Pulmonary artery endothelial cell (primary cell): Measurements from ENCODE around the gene KLF5. TPM values are rescaled to one million over a fixed set of nuclear protein-coding genes. Genes with fewer than 3 reads are reported as not detected.

Experiments used
- DNase-seq: peaks from one replicate; pipeline ENCODE4 v3.0.0-alpha.2; 2011; ENCODE audit warnings: low read depth, low spot score
- total RNA-seq: library from RNA; depleted of rRNA; stranded (reverse); fragments of >200 nt; gene quantifications from 2 replicates; pipeline ENCODE4 v1.2.3, GENCODE V29; 2014

Gene KLF5
- total RNA-seq, 1 donor from 2014 or later = 0.40 TPM

GRCh38 chr13:73059460-73060250 lies 850 bp downstream of the KLF5 start:
- DNase-seq = no peak

DNA sequence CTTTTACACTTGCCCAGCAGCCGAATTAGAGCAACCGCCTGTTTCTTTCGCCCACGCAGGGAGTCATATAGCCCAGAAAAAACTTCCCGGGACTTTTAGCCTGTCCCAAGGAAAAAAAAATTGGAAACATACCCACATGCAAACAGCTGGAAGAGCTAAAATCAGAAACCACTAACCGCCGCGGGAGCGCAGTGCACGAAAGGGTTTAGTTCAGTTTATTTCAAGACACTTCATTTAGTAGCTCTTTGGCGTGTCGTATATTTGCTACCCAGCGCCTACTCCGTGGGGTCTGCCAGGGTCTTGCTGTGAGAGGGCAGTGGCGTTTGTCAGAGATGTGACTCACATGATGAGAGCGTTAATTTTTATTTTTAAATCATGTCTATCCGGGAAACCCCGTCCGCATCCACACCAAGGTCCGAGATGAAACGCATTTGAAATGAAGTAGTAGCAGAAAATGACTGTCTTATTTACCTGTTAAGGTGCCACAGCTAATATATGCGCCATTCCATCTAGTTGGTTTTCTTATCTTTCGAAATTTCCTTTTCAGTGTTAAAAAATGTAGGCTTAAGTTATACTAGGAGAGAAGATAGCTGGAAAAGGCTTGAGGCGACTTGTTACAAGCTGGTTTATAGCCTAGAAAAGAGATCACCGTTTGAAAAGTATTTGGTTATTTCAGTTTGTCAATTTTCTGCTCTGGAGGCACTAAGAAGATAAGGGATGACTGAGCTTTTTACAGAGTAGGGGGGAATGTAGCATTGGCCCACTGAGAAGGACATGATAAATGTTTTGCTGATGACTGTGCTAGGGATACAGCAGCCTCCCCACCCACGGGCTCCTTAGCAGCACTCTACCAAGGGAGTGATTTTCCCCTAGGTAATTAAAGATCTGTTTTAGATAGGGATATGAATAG lies 1.7 kb downstream of the KLF5 start:
- no peak for DNase-seq

GRCh38 chr13:73061473-73061872 lies 2.7 kb downstream of the KLF5 start:
- DNase-seq = no peak

- DNase-seq = no peak
Observed at GRCh38 chr13:73061876-73062275, 3.1 kb downstream of the KLF5 start.

DNA sequence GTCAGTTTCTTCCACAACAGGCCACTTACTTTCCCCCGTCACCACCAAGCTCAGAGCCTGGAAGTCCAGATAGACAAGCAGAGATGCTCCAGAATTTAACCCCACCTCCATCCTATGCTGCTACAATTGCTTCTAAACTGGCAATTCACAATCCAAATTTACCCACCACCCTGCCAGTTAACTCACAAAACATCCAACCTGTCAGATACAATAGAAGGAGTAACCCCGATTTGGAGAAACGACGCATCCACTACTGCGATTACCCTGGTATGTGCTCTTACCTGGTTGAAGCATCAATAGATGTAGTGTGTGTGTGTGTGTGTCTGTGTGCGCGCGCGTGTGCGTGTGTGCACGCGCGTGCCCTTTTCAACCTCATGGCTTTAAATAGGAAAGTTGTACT lies 3.7 kb downstream of the KLF5 start:
- DNase-seq = no peak

GRCh38 chr13:73063166-73063565 lies 4.4 kb downstream of the KLF5 start:
- DNase-seq = no peak

DNA sequence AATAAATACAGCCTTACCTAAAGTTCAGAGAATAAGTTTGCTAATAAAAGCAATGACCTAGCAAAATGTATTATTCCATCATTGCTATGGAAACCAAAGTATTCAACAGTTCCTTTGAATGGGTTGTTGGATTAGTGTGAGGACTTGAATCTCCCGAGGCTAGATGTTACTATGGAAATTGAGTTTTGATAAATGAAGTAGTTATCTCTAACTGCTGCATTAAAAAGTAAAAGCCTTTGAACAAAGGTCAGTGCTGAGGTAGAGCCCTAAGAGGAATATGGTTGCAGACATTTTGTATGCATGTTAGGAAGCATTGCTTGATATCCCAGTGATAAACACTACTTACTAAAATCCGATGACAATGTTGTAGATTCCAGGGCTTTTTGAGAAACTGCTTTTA lies 6.2 kb downstream of the KLF5 start:
- DNase-seq = no peak

DNA sequence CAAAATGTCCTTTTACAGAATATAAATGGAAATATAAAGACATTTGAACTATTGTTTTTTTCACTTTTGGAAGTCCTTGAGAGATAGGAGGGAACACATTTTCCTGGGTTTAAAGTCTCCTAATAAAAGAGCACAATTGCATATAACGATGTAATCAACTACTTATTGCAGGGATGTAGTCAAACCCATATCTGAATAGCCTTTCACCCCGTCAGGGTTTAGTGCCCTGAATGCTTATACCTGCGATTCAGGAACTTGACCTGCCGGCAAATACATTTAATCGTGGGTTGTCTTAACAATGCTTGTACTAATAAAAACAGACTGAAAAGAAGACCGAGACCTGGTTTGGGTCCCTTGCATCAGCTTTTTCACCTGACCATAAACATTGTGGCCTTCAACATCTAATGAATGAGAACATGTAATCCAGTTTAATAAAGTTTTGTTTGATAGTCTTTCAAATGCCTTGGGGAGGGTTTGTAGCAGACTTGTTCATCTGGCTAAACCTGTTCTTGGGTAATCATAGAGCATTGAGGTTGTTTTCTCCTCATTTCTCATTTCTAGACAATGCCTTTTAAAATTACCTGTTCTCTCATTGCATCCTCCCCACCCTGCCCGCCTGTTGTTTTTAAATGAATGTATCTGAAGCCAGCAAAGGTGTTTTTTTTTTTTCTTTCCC lies 7.0 kb downstream of the KLF5 start:
- no peak for DNase-seq

GRCh38 chr13:73069206-73069805 lies 10.5 kb downstream of the KLF5 start:
- DNase-seq = no peak

- DNase-seq = no peak
Observed at GRCh38 chr13:73070451-73071098, 11.8 kb downstream of the KLF5 start.

DNA sequence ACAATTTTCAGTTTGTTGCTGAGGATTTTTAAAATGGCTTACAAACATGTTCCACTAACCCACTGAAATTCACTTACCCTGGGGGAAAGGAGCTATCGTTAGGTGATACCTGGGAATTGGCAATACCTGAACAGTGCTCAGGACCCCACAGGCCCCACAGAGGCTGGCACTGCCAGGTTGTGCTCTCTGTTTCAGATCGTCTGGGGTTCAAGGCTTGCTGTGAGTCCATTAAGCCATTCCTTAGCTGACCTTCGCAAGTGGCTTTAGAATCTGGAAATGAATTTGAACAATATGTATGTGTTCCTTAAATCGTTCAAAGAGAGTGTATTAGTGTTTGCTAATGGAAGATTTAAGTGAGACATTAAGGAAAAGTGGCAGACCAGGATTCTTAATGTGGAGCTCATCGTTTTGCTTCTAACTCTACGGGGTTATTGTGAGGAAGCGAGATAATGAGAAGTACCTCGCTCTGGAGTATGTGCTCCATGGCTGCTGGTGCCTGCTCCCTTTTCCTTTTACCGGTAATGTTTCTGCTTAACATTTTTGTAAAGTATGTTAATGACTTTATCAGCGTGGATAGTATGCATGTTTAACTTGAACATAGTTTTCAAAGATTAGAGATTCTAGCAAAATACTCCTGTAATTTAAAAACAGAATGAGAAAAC lies 13.6 kb downstream of the KLF5 start:
- DNase-seq = no peak

GRCh38 chr13:73073050-73073449 lies 14.2 kb downstream of the KLF5 start:
- DNase-seq = no peak

DNA sequence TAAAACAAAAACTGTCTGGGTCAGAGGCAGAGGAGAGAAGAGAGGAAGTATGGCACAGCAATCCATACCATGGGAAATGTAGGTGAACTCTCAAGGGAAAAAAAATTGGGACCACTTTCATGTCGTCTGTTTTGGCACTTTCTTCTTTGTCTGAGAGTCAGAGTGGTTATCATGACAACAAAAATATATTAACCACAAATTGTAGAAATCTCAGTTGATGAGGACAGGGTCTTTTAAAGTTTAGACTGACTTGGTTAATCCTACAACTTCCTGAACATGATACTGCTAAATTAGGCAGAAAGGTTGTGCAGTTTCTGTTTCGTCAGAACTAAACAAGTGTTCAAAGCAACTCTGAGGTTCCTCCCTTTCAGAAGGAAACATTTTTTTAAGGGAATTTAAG lies 15.2 kb downstream of the KLF5 start:
- DNase-seq = no peak

DNA sequence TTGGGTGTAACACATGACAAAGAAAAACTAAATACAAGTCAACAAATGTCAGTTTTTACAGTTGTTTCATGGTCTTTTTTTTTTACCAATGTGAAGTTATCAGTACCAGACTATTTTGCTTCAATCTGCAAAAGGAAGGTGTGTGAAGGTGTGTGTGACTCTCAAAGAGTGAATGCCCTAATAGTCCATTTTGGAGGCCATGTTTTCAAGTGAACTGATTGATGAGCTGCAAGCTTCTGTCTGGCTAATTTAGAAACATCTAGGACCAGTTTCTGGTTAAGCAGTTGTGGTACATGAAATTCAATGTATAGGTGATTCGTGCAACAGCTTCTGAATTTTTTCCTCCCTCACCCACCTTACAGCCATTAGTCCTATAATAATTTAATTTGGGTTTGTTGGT lies 16.1 kb downstream of the KLF5 start:
- no peak for DNase-seq

DNA sequence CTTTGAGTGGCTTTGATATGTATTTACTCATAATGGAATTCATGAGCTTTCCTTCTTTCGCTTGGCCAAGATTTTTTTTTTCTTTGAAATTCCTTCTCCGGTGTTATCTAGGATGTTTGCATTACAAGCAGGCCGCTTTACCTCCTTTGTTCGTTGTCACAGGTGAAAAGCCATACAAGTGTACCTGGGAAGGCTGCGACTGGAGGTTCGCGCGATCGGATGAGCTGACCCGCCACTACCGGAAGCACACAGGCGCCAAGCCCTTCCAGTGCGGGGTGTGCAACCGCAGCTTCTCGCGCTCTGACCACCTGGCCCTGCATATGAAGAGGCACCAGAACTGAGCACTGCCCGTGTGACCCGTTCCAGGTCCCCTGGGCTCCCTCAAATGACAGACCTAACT lies 16.7 kb downstream of the KLF5 start:
- DNase-seq = no peak

- DNase-seq = no peak
Observed at GRCh38 chr13:73075954-73076353, 17.1 kb downstream of the KLF5 start.

DNA sequence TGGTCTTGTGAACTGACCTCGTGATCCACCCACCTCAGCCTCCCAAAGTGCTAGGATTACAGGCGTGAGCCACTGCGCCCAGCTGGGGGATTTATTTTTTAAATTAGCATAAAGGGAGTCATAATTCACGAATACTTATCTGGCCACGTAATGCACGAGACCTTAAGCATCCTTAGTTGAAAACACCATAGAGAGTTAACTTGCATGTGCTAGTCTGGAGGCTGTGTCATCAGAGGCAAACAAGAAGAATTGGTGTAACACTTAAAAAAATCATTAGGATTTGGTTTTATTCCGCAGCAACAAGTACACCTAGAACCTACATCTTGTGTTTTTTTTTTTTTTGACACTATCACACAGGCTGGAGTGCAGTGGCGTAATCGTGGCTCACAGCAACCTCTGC lies 19.1 kb downstream of the KLF5 start:
- no peak for DNase-seq

DNA sequence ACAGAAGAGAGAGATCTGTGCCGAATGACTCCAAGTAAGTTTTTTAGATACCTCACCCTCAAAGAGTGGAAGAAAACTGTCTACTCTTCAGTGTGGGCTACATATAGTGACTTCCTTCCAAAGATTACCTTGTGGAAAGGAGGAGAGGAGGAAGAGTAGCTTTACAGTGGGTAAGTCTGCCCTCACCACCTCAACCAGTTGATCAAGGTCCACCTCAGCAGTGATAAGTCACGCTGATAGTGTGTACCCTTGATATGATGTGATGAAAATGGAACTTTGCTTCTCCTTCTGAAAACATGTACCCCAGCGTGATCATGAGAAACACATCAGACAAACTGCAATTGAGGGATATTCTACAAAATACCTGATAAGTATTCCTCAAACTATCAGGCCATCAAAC lies 20.6 kb downstream of the KLF5 start:
- DNase-seq = no peak

- no peak for DNase-seq
Observed at GRCh38 chr13:73081256-73081915, 22.6 kb downstream of the KLF5 start.

DNA sequence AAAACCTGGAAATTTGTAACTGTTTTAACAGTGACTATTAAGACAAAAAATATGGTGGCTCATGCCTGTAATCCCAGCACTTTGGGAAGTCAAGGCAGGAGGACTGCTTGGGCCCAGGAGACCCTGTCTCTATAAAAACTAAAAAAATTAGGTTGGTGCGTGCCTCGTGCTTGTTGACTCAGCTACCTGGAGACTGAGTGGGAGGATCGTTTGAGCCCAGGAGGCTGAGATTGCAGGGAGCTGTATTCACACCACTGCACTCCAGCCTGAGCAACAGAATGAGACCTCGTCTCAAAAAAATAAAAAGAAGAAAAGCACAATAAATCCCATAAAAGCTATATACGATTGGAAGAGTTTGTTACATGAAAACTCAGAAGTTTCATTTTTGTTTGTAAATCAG lies 23.7 kb downstream of the KLF5 start:
- no peak for DNase-seq
